DMS 273 (cell line): ENCODE data around the gene GAMT.

Experiments
- DNase-seq: peaks from one replicate; lab custom pipeline; 2025; ENCODE audit not compliant: unreplicated experiment; lab: John Stamatoyannopoulos, UW

The GAMT gene

GRCh38 chr19:1401889-1402217 lies 511 bp upstream of the GAMT start:
- DNase-seq: no peak

GRCh38 chr19:1400281-1401137 lies 833 bp downstream of the GAMT start:
- DNase-seq: peak; percentile 83

- no peak for DNase-seq
Measured at GRCh38 chr19:1399745-1400144, 1.6 kb downstream of the GAMT start.

- no peak for DNase-seq
Measured at GRCh38 chr19:1399079-1399478, 2.3 kb downstream of the GAMT start.

GRCh38 chr19:1397838-1398237 lies 3.5 kb downstream of the GAMT start:
- peak; percentile 53 for DNase-seq

GRCh38 chr19:1396768-1397679 lies 4.3 kb downstream of the GAMT start:
- DNase-seq: no peak

- peak; percentile 67 for DNase-seq
Measured at GRCh38 chr19:1396019-1396767, 5.1 kb downstream of the GAMT start.

GRCh38 chr19:1395194-1396018 lies 5.9 kb downstream of the GAMT start:
- peak; percentile 42 for DNase-seq

- no peak for DNase-seq
Measured at GRCh38 chr19:1394252-1395193, 6.8 kb downstream of the GAMT start.

- no peak for DNase-seq
Measured at GRCh38 chr19:1393841-1394240, 7.5 kb downstream of the GAMT start.

GRCh38 chr19:1392939-1393530 lies 8.3 kb downstream of the GAMT start:
- no peak for DNase-seq

- DNase-seq: no peak
Measured at GRCh38 chr19:1392407-1392806, 8.9 kb downstream of the GAMT start.

GRCh38 chr19:1390890-1391423 lies 10.4 kb downstream of the GAMT start:
- DNase-seq: no peak

- no peak for DNase-seq
Measured at GRCh38 chr19:1389033-1389940, 12.1 kb downstream of the GAMT start.

- no peak for DNase-seq
Measured at GRCh38 chr19:1388637-1389026, 12.7 kb downstream of the GAMT start.

- no peak for DNase-seq
Measured at GRCh38 chr19:1387684-1388636, 13.4 kb downstream of the GAMT start.
